Airway epithelial cell (primary cell): ENCODE measurements around the gene NBPF15. TPM values are rescaled to one million over a fixed set of nuclear protein-coding genes. Genes with fewer than 3 reads are reported as not detected.

ENCODE experiments used
- total RNA-seq: library from RNA; depleted of rRNA; stranded (reverse); fragments of >200 nt; gene quantifications from 2 replicates; pipeline ENCODE4 v1.2.3, GENCODE V29; 2015

The NBPF15 gene
- total RNA-seq = 3.3 and 6.7 TPM in 2 replicates

GRCh38 chr1:144461136-144461759 lies at the start of gene NBPF15:
TSS of gene NBPF15 (minus strand) at chr1:144461669. CDS start at chr1:144440003, 21,666 bp downstream.

Other genes starting within 250 kb of the NBPF15 start
- not detected in 2 replicates for gene PPIAL4E, start 88.0 kb downstream of the NBPF15 start, total RNA-seq
- gene PPIAL4F, start 131.2 kb upstream of the NBPF15 start, total RNA-seq = not detected in 2 replicates